Embryonic facial prominence (tissue), 1 donor: Measurements from ENCODE around the gene CHRNG.

Experiments
- DNase-seq: peaks from one replicate; pipeline ENCODE4 v3.0.0-alpha.2; 2016; ENCODE audit errors: extremely low spot score

Gene CHRNG, protein sequence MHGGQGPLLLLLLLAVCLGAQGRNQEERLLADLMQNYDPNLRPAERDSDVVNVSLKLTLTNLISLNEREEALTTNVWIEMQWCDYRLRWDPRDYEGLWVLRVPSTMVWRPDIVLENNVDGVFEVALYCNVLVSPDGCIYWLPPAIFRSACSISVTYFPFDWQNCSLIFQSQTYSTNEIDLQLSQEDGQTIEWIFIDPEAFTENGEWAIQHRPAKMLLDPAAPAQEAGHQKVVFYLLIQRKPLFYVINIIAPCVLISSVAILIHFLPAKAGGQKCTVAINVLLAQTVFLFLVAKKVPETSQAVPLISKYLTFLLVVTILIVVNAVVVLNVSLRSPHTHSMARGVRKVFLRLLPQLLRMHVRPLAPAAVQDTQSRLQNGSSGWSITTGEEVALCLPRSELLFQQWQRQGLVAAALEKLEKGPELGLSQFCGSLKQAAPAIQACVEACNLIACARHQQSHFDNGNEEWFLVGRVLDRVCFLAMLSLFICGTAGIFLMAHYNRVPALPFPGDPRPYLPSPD

DNA sequence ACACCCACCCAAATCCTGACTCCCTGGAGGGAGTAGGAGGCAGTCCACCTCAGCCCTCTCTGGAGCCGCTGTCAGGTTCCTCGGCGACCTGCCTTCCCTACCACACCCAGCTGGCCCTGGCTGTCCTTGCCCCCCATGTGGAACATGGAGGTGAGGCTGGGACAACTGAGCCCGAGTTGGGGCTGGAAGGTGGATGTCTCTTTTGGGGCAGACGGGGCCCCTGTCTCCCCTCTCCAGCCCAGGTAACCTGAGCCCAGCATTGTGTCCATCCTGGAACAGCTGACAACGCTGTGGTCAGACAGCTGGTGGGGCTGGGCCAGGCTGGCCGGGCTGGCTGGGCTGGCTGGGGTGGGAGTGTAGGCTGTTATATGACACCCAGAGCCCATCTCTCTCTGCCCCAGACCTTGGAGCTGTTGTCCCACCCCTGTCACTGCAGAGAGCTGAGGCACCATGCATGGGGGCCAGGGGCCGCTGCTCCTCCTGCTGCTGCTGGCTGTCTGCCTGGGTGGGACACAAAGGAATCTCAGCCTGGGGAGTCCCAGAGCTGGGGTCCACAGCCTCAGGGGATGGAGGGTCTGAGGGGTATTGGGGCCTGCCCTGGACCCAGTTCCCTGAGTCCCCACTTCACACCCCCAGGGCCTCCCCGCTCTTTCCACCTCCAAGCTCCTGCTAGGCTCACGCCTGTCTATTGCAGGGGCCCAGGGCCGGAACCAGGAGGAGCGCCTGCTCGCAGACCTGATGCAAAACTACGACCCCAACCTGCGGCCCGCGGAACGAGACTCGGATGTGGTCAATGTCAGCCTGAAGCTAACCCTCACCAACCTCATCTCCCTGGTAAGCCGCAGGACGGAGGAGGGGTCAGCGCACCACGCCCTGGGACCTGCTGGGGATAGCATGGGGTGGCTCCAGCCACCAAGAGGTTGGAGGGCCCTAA is at the start of gene CHRNG:
TSS of gene CHRNG (plus strand) at position 395 of the 934 bp plus-strand sequence. CDS start at position 451, 56 bp downstream.
- DNase-seq = no peak

DNA sequence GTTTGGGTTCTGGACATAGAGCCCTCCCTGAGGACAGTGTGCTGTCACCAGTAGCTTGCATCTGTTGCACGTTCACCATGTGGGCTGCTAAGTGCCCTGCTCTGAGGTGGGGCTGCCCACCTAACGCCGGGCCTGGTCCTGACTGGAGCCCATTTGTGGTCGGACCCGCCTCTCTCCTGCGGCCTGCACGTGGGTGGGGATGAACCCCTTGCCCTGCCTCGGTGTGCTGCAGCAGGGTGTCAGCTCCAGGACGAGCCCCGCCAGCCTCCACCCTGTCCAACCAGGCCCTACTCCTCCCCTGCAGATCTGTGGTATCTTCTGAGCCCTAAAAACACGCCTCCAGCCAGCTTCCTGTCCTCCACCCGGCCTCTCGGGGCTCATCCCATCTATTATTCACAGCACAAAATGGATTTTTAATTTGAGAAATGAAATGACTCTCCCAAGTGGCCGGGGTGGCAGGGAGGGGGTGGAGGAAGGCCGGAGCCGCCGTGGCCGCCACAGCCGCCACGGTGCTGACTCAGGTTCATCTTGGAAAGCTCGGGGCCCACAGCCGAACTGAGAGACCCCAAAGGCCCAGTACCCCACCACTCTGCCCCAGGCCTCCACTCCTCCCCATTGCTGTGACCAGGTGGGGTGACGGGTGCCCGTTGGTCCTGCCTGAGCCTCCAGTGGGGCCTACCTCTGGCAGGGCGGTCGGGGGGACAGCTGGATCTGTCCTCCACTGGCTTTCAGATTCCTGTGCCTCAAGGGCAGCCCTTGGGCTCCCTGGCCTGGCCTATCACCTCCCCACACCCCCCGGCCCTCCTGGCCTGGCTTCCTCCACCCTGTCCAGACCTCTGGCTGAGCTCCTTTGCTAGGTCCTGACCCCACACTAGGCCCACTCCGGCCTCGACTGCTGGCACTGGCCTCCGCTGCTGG is 49.0 kb upstream of the CHRNG start:
- DNase-seq = no peak

DNA sequence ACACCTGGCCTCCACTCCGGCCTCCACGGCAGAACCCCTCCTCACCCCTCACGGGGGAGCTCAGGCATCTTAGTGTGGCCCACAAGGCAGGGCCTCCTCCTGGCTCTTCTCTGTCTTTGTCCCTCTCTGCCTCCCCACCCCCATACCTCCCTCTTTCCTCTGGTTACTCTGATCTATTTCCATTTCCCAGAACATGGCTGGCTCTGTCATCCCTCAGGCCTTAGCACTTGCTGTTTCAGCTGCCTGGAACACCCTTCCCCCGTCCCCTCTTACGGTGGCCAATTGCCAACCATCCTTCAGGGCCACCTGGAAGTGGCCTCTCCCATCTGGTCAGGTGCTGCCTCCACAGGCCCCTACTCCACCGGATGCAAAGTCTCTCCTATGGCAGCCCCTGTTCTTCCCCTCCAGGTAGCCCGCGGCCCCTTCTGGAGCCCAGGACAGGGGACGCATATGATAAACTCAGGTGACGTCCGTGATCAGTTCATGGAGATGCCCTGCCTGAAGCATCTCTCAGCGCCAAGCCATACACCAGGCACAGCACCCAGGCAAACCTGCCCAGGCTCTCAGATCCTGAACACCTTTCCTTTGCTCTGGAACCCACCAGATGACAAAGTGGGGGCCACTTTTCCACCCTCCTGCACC is 48.2 kb upstream of the CHRNG start:
- DNase-seq = no peak

DNA sequence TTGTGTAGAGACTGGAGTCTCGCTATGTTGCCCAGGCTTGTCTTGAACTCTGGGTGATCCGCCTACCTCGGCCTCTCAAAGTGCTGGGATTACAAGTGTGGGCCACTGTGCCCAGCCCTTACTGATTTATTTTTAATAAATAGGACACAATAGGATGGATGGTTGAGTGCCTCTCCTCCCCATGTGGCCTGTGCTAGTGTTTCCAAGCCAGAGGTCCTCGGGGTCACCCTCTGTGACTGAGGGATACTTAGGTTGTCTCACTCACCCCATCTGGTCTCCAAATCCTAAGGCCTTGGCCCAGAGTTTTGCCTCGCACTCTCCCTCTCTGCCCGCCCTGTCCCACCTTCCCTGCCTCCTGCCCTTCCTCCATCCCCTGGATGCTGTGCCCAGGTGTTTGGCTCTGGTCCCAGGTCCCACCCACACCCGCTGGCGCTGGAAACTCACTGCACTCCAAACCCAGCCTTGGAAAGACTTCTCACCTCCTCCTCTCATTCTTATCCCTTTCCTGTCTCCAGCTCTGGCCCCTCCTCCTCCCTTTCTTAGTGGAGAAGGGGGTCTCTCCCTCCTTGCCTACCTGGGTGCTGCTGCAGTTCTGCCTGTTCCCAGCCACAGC is 47.1 kb upstream of the CHRNG start:
- DNase-seq = no peak

DNA sequence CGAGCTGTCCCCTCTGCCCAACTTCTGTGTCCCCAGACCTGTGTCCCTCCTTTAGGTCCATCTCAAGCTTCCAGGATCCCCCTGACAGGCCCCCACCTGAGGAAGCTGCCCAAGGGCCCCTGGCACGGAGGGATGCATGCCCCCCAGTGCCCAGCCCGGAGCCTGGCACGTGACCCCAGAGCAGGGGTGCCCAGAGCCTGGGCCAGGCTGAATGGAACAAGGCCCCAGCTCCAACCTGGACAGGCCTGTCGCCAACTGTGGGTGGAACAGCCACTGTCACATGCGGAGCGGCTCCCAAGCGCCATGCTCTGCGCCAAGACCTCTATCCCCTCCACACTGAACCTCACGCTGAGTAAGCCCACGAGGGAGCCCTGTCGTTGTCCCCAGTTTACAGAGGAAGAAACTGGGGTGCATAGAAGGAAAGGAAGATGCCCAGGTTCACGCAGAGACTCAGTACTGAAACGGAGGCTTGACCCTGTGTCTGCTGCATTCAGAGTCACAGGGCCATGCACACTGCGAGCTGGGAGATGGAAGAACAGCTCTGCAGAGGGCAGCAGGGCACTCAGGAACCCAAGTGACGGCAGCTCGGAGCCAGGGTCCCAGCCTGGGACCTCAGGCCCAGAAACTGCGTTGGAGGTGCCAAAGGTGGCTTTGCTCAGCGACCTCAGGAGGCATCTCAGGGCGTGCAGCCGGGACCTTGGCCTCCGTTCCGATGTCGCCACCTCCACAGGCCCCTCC is 46.4 kb upstream of the CHRNG start:
- no peak for DNase-seq

DNA sequence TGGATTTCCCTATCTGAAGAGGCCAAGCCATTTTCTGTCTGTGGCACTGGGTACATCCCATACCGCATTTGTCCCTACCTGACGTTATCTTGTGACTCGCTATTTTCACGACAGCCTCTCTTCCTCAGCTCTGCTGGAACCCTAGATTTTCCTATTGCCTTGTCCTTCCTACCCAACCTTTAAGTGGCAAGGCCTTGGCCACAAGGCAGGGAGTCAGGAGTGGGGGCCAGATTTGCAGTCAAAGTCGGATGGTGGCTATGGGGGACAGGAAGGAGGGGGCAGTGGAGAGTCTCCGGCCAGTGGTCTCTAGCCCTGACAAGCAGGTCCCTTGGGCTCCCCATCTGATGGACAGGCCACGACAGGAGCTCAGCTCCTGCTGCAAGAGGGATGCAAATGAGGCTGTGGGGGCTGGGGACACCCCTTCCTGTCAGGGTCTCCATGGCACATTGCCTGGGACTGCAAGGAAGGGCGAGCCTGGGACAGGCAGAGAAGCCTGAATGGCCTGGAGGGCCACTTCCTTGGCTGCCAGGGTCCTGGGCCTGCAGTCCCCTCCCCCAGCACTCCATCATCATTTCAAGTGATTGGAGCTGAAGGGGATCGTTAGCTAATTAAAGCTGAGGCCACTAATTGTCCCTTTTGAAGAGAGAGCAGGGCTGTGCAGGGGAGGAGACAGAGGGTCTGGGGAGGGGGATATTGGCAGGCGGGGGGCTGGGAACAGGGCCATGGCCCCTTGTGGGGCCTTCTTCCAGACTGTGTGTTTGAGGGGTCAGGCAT is 45.6 kb upstream of the CHRNG start:
- no peak for DNase-seq

DNA sequence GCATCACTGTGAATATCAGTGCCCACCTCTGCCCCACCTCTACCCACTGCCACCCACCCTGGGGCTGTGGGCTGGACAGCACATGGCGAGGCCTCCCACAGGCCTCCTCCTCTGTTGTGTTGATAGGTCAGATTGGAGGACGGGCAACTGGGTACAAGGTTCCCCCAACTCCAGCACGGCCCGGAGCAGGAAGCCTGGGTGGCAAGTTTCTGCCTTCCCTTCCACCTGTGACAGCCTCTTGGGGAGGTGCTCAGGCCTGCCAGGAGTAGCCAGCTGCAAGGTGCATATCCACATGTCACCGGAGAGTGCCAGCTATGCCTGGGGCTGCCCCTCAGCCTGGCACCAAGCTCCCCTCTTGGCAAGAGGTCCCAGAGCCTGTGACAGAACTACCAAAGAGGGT is 45.0 kb upstream of the CHRNG start:
- DNase-seq = no peak

DNA sequence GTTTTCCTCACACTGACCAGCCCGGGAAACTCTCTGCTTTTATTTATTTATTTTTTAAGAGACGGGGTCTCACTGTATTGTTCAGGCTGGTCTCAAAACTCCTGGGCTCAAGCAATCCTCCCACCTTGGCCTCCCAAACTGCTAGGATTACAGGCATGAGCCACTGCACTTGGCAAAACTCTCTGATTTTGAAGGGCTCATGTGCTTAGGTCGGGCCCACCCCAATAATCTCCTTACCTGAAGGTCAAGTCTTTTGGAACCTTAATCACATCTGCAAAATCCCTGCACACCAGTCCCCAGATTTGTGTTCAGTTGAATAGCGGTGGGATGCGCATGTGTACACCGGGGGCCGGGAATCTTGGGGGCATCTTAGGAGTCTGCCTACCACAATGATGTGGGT is 44.2 kb upstream of the CHRNG start:
- no peak for DNase-seq

DNA sequence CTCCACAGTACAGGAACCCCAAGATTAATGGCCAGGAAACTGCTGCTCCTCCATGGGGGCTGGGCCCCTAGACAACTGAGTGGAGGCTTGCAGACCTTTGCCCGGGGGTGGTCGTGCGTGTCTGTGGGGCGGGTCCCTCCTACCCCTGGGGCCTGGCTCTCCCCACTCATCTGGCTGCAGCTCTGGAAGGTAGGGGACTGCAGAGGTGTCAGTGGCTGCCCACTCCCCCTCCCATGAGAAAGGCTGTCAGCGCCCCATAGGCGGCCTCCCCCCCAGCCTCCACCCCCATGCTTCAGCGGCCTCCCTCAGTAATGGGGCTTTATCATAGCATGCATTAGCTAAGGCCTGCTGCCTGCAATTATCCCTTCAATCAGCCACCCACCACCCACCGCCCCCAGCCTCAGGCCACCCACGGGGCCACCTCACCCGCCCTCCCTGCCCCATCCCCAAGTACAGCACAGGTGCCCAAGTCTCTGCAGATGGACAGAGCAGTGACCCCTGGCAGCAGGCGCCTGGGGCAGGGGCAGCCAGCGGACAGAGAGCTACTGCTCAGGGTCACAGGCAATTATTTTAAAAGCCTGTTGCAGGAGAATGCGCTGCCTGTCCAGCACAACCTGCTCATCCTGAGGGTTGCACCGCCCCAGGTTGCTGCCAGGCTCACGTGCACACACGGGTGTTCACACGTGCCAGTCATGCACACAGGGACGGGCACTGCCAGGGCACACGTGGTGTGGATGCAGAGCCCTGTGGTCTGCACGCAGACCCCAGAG is 42.8 kb upstream of the CHRNG start:
- no peak for DNase-seq

DNA sequence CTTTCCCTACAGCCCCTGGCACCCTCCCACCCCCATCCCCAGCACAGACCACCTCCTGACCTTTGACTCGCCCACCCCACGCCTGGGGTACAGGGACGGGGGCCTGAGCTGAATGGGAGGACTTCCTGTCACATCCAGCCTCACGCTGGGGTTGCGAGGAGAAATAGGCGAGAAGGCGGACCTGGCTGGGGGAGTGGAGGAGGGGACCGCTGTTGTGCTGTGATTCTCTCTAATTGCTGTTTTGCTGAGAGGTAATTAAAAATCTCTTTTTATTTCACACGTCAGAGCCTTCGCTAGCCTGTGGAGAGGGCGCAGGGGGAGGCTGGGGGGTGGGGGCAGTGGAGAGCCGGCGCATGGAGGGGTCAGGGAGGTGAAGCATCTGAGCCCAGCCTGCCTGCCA is 42.1 kb upstream of the CHRNG start:
- no peak for DNase-seq

DNA sequence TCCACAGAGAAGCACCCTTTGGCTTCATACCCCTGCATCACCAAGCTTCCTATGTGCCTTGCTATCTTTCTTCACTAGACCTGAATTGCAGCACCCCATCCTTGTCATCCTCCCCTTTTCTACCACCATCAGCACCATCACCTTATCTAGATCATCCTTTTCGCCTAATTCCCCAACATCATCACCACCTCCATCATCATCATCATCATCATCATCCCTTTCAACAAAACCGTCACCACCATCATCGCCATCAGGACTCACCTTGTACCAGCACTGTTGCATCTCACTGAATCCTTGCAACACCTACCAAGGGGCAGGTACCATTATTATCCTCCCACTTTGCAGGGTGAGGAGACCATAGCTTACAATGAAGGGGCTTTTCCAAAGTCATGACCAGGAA is 41.0 kb upstream of the CHRNG start:
- DNase-seq = no peak

DNA sequence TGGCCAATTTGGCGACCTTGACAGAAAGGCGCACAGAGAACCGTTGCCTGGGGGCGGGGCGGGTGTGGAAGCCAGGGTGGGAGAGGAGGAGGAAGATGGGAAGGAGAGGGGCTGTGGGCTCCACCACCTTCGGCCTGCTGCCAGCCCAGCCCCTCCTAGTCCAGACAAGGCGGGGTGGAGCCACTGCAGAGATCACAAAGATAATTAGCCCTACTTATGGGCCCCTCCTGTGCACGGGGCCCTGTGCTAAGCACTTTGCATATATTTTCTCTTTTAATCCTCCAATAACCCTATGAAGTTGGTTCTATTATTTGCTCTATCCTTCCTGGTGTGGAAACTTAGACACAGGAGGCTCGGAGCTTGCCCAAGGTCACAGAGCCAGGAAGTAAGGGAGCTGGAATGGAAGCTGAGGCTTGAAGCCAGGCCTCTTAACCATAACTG is 38.1 kb upstream of the CHRNG start:
- DNase-seq = no peak

DNA sequence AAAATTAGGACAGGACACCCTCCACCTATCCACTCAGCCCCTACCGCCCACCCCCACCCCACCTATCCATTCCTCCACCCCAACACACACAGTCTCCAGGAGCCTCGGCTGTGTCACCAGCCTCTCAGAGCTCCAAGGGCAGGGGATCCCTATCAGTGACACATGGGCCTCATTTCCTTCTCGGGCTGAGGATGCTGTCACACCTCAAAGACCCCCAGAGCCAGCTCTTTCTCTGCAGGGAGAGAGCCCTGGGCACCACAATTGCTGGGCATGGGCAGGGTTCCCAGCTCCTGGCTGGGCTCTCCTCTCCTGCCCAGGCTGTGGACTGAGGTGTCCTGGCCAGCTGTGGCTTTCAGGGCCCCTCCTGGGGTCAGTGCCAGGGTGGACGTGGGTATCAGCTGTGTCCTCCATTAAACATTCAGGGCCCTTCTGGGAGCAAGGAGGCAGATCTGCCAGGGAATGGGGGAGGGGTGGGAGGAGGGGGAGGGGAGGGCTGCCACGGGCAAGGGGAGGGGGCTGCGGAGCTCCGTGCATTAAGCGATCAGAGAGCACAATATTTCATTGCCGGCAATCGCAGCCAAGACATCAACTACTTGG is 37.6 kb upstream of the CHRNG start:
- DNase-seq = no peak

DNA sequence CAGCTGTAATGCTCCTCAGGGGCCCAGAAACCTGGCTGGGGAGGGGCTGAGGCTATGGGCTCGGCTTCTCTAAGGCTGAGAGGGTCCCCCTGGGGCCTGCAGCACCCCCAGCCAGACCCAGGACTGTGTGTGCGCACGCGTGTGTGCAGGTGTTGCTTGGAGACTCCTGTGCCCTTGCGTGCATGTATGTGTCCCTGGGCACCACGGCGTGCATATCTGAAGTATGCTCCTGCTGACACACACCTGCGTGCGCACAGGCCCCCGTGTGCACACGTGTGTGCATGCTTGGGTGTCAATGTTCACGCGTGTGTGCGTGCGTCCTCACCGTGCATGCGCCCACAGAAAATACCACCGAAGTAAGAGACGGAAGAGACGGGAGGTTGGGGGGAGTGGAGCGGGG is 37.0 kb upstream of the CHRNG start:
- DNase-seq = no peak

DNA sequence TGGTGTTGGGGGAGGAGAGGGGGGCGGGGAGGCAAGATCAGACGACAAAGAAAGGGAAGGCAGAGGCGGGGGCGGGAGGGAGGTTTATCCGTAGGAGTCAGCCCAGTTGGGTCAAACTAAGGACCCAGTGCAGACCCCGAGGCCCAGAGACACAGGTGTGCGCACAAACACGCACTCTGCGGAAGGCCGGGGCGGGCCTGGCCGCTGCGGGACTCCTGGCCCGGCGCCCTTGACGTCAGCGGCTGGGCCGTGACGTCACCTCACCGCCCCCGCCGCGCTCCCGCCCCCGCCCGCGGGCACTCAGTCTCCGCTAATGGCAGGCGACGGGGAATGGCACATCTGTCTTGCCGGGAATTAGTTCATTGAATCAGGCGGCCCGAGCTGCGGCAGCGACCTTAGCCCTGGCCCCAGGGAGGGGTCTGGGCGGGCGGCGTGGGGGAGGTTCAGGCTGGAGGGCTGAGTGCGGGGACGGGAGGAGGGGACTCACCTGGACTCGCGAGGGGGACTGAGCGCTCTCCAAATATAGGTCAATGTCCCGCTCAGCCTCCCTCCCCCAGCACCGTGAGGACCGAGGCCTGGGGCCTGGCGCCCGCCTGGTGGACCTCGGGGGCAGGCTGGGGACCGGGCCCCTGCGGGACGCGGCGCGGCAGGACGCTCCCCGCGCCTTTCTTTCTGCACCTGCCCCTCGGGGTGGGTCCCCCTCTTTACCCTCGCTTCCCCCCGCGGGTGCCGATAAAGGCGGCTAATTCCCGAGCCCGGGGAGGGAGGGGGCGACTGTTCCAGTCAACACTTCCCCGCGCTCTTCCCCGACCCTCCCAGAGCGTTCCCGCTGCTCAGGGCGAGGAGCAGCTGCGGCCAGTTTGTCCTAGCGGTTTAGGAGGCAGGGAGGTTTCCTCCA is 36.3 kb upstream of the CHRNG start:
- no peak for DNase-seq

DNA sequence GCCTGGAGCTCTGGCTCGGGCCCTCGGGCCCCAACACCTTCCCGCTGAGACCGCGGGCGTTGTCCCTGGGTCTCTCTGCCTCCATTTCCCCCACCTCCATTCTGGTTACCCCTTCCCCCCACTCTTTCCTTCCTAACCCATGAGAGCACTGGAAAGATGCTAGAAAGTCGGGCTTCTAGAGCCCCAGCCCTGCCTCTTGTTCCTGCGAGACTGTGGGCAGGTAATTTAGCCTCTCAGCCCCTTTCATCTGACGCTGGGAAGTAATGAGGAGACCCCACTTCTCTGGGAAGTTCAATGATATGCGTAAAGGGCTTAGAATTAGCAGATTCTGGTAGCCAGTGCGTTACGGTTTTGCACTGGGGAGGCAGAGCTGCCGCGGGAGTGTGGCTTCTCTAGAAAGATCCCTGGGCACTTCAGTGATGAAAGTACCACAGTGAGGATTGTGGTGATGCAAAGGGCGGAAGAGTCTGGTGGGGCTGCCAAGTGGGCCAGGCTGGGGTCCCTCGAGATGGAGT is 35.6 kb upstream of the CHRNG start:
- DNase-seq = no peak

DNA sequence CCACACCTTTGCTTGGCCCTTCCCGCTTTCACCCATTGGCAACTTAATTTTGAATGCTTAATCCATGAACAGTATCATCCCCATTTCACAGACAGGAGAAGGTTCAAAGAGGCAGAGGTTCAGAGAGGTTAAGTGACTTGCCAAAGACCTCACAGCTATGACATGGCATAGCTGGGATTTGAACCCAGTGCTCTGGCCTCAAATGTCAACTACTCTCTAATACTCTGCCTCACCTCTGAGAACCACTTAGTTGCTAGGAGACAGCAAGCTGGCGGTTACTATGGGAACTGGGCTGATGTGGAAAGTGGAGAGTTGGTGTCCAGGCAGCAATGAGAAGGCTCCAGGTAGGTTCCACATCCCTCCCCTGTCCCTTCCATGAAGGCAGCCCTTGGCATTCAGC is 35.1 kb upstream of the CHRNG start:
- DNase-seq = no peak
